B cell (primary cell): ENCODE data around the gene OTOF. TPM values are rescaled to one million over a fixed set of nuclear protein-coding genes. Genes with fewer than 3 reads are reported as not detected.
A peak's percentile ranks its signal among the peaks of the same experiment; 100 is the strongest.

Experiments used
- ATAC-seq: fragments of 200-7000 bp; cut with Tn5 transposase; one replicate; pipeline ENCODE4 v1.10.0; 2021; ENCODE audit warnings: low read depth, mild to moderate bottlenecking, moderate number of reproducible peaks, moderate library complexity
- CTCF ChIA-PET: fragments of 350-600 bp; sonication (Branson Sonifier 250); formaldehyde crosslinking; loops from one replicate; lab custom pipeline; 2021; ENCODE audit warnings: antibody characterized with exemption, inconsistent platforms; lab: Charles Lee
- POLR2A ChIA-PET: fragments of 350-600 bp; sonication (Branson Sonifier 250); formaldehyde crosslinking; loops from one replicate; lab custom pipeline; 2021; ENCODE audit warnings: antibody characterized with exemption; lab: Charles Lee
- DNase-seq: peaks from one replicate; pipeline ENCODE4 v3.0.0; 2013
- H2AFZ ChIP-seq: 2 replicates; pipeline ENCODE4 v1.6.1; 2012; ENCODE audit warnings: mild to moderate bottlenecking, low read depth, low read length; ENCODE audit not compliant: insufficient read depth, poor library complexity, severe bottlenecking
- H3K27ac ChIP-seq, 2 donors: 1 replicate in 1 of 2; 2 replicates in 1 of 2; pipeline ENCODE4 v1.5.1; 2012 to 2013; ENCODE audit warnings: low read length in 2 of 2, mild to moderate bottlenecking in 2 of 2, moderate library complexity in 1 of 2
- H3K27me3 ChIP-seq, 4 experiments: fragments of 200-600 bp in 1 of 4; sonication (generic) in 1 of 4; replicated peaks in 1 of 4; 1 replicate in 2 of 4; 2 replicates in 2 of 4; pipeline versions ENCODE4 v1.6.1 to v1.7.0; 2013 to 2016; ENCODE audit warnings: low read length in 3 of 4, mild to moderate bottlenecking in 2 of 4, mixed read lengths in 1 of 4, moderate library complexity in 1 of 4; ENCODE audit not compliant: insufficient read depth in 4 of 4, control insufficient read depth in 3 of 4; ENCODE audit errors: control extremely low read depth in 1 of 4
- H3K36me3 ChIP-seq, 2 experiments: replicated peaks in 1 of 2; 1 replicate in 1 of 2; 2 replicates in 1 of 2; pipeline versions ENCODE4 v1.6.1 to v1.7.1; 2013; ENCODE audit warnings: low read length in 1 of 2; ENCODE audit not compliant: insufficient read depth in 2 of 2, control insufficient read depth in 1 of 2; ENCODE audit errors: control extremely low read depth in 1 of 2, extremely low read depth in 1 of 2
- H3K4me1 ChIP-seq, 2 donors: fragments of 200-600 bp in 1 of 2; sonication (generic) in 1 of 2; 1 replicate in 1 of 2; 2 replicates in 1 of 2; pipeline versions ENCODE4 v1.5.1 to v1.6.1; 2013 to 2017; ENCODE audit warnings: low read length in 2 of 2; ENCODE audit not compliant: control insufficient read depth in 2 of 2, insufficient read depth in 2 of 2
- H3K4me2 ChIP-seq: replicated peaks from 2 replicates; pipeline ENCODE3; 2012; ENCODE audit warnings: mild to moderate bottlenecking, low read depth, low read length; ENCODE audit not compliant: poor library complexity, severe bottlenecking
- H3K4me3 ChIP-seq, 5 experiments: fragments of 200-600 bp in 1 of 5; sonication (generic) in 1 of 5; 1 replicate in 3 of 5; 2 replicates in 2 of 5; pipeline versions ENCODE4 v1.5.1 to v1.7.0; 2011 to 2016; ENCODE audit warnings: low read length in 4 of 5, mild to moderate bottlenecking in 4 of 5, low read depth in 2 of 5, control low read depth in 1 of 5, moderate library complexity in 1 of 5; ENCODE audit not compliant: insufficient read depth in 1 of 5; ENCODE audit errors: control extremely low read depth in 1 of 5, extremely low read depth in 1 of 5
- H3K79me2 ChIP-seq: fragments of 200-600 bp; sonication (generic); one replicate; pipeline ENCODE4 v1.6.0; 2016; ENCODE audit warnings: low read length; ENCODE audit not compliant: control insufficient read depth, insufficient read depth
- H3K9ac ChIP-seq: fragments of 200-600 bp; sonication (generic); 2 replicates; pipeline ENCODE4 v1.6.1; 2017; ENCODE audit warnings: mild to moderate bottlenecking, low read length, moderate library complexity
- H3K9me3 ChIP-seq, 3 donors: one replicate each; pipeline versions ENCODE4 v1.6.1 to v1.7.1; 2013; ENCODE audit warnings: low read length in 2 of 3; ENCODE audit not compliant: control insufficient read depth in 2 of 3, insufficient read depth in 1 of 3; ENCODE audit errors: control extremely low read depth in 1 of 3
- H4K20me1 ChIP-seq: 2 replicates; pipeline ENCODE4 v1.6.0; 2012; ENCODE audit warnings: mild to moderate bottlenecking, low read length; ENCODE audit not compliant: insufficient read depth, control insufficient read depth, poor library complexity, severe bottlenecking
- H3K27ac Mint-ChIP-seq: one replicate; pipeline ENCODE4 v1.8.0; 2021; ENCODE audit warnings: mixed read lengths
- H3K27me3 Mint-ChIP-seq: one replicate; pipeline ENCODE4 v1.8.0; 2021; ENCODE audit warnings: mixed read lengths
- H3K4me1 Mint-ChIP-seq: one replicate; pipeline ENCODE4 v1.8.0; 2021; ENCODE audit warnings: mixed read lengths
- H3K4me3 Mint-ChIP-seq: one replicate; pipeline ENCODE4 v1.8.0; 2021; ENCODE audit warnings: mixed read lengths
- H3K9me3 Mint-ChIP-seq: one replicate; pipeline ENCODE4 v1.8.0; 2022; ENCODE audit warnings: mixed read lengths; ENCODE audit not compliant: insufficient read depth
- EZH2 ChIP-seq: IDR thresholded peaks from 2 replicates; pipeline ENCODE4 v1.6.1; 2012; ENCODE audit warnings: borderline replicate concordance, low read depth, mild to moderate bottlenecking, moderate library complexity, low read length; ENCODE audit not compliant: insufficient read depth, poor library complexity, severe bottlenecking
- WGBS: methylation state at CpG from one replicate; pipeline ENCODE4 v1.1.5; 2013; ENCODE audit warnings: missing lambda C conversion rate; ENCODE audit not compliant: insufficient coverage; 5-methylcytosine and 5-hydroxymethylcytosine counted together
- intact Hi-C: fragments of 100-400 bp; cut with micrococcal nuclease; formaldehyde crosslinking; loops from one replicate; pipeline ENCODE4 v1.10.0; 2022
- polyA plus RNA-seq: library from polyadenylated mRNA; depleted of rRNA; stranded (reverse); fragments of >200 nt; gene quantifications from 2 replicates; pipeline ENCODE4 v1.2.3, GENCODE V29; 2012
- total RNA-seq, 2 donors: library from RNA; stranded (reverse); fragments of 120-200 nt in 1 of 2; gene quantifications; 1 replicate in 1 of 2; 2 replicates in 1 of 2; pipeline versions ENCODE4 v1.2.3 to v1.2.4, GENCODE V29; 2013 to 2022
- TF ChIP-seq, protein P1 (sequence below): fragments of 200-600 bp; IDR thresholded peaks from one replicate; pipeline ENCODE4 v1.8.0; 2022; ENCODE audit warnings: antibody characterized with exemption, mild to moderate bottlenecking

The OTOF gene
- total and polyA plus RNA-seq, 2 donors (not counting 1 experiment from before 2014, with no cell fraction given), result not detected

DNA sequence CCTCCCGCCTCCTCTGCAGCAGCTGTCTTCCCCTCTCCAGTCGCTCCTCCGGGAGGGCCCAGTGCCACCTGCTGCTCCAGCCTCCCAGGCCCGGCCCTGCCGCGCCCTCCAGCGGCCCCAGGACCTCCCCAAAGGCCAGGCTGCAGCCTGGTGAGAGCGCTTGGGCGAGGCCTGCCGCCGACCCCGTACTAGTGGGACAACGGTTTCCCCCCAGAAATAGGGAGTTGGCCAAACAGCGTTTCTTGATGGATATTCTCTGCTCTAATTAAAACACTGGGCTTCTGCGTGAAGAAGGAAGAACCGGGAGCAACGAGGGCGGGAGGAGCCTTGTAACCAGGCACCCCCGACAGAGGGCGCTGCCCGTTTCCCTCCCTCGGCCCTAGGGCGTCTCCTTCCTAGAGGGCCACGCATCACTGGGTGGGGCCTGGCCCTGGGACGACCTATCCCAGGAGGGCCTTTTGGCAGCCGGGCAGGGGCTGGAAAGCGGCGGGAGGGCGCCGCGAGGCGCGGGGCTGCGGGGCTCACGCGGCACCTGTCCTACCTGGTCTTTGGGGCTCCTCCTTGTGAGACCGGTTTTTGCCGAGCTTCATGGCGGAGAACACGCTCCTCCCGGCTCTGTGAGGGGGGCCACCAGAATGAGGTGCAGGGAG is 25.4 kb upstream of the OTOF start:
- 6% methylated on average over 40 of the region's 41 CpGs for WGBS
- Histone ChIP-seq H3K9me3 (no peaks in the 10 kb centered on the region), H3K9ac (peak overlapping the region; percentile 68), H3K4me3 (peak overlapping the region in 4 of 5 experiments; percentile 23 to 57 (median 46)), H3K4me2 (peak overlapping the region; percentile 74), H3K27me3 (peaks cover 0 to 24% (median 3%) of the 10 kb centered on the region in 4 experiments), H2AFZ (peak overlapping the region; percentile 76), H3K27ac (no peak overlapping the region), H3K4me1 (peaks cover 10 to 12% of the 10 kb centered on the region in 2 donors), H4K20me1 (no peaks in the 10 kb centered on the region), H3K36me3 (no peaks in the 10 kb centered on the region), H3K79me2 (no peaks in the 10 kb centered on the region)
- Mint-ChIP-seq H3K27me3 (peaks cover 38% of the 10 kb centered on the region), H3K4me3 (peak overlapping the region; percentile 73), H3K4me1 (peaks cover 8% of the 10 kb centered on the region), H3K27ac (no peak overlapping the region), H3K9me3 (no peaks in the 10 kb centered on the region)
- CTCF ChIA-PET, result interaction anchor here (0.9 kb wide), 1 partner anchor 16 kb away, joined by 3 read pairs; no protein-coding TSS in a partner anchor
- peak; percentile 75 for ATAC-seq
- TF ChIP-seq, protein P1, sequence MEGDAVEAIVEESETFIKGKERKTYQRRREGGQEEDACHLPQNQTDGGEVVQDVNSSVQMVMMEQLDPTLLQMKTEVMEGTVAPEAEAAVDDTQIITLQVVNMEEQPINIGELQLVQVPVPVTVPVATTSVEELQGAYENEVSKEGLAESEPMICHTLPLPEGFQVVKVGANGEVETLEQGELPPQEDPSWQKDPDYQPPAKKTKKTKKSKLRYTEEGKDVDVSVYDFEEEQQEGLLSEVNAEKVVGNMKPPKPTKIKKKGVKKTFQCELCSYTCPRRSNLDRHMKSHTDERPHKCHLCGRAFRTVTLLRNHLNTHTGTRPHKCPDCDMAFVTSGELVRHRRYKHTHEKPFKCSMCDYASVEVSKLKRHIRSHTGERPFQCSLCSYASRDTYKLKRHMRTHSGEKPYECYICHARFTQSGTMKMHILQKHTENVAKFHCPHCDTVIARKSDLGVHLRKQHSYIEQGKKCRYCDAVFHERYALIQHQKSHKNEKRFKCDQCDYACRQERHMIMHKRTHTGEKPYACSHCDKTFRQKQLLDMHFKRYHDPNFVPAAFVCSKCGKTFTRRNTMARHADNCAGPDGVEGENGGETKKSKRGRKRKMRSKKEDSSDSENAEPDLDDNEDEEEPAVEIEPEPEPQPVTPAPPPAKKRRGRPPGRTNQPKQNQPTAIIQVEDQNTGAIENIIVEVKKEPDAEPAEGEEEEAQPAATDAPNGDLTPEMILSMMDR, result peak; percentile 70
- no peak for TF ChIP-seq EZH2
- intact Hi-C loops, result no loop called here
- peak; percentile 62 for DNase-seq
- POLR2A ChIA-PET, result no interaction called here

DNA sequence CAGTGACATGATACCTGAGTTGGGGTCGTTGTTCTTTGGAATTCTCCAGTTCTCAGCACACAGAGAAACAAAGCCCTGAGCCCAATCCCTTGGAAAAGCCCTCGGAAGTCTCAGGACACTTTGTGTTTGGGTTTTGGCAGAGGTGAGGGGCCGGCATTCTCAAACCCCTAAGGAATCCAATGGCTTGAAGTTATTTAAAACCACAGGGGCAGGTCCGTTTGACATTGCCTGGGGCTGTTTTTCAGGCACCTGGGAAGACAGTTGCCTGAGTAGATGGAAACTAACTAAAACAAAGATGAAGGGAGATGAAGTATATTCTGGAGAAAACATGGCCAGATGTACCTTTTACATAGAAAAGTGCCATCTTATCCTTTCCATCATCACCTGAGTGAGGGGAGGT is 22.5 kb upstream of the OTOF start:
- no peak overlapping the region for H2AFZ ChIP-seq
- CTCF ChIA-PET, result no interaction called here
- H3K27me3 ChIP-seq, result peaks cover 0 to 24% (median 3%) of the 10 kb centered on the region in 4 experiments
- H3K4me3 Mint-ChIP-seq, result no peak overlapping the region
- POLR2A ChIA-PET, result no interaction called here
- no peaks in the 10 kb centered on the region for H3K9me3 Mint-ChIP-seq
- intact Hi-C loops, result no loop called here
- H3K27ac Mint-ChIP-seq, result no peak overlapping the region
- no peaks in the 10 kb centered on the region for H3K36me3 ChIP-seq
- peaks cover 49% of the 10 kb centered on the region for H3K27me3 Mint-ChIP-seq
- H3K79me2 ChIP-seq, result no peaks in the 10 kb centered on the region
- no peak overlapping the region for H3K4me2 ChIP-seq
- 79% methylated on average over 3 of the region's 4 CpGs for WGBS
- no peaks in the 10 kb centered on the region for H4K20me1 ChIP-seq
- H3K4me1 Mint-ChIP-seq, result peaks cover 8% of the 10 kb centered on the region
- no peak for ATAC-seq
- no peak for DNase-seq
- H3K27ac ChIP-seq, result no peak overlapping the region
- H3K4me1 ChIP-seq, result peaks cover 10 to 12% of the 10 kb centered on the region in 2 donors
- no peak overlapping the region for H3K9ac ChIP-seq
- no peak overlapping the region for H3K4me3 ChIP-seq
- H3K9me3 ChIP-seq, result no peaks in the 10 kb centered on the region
- no peak for TF ChIP-seq EZH2
- TF ChIP-seq, protein P1, result no peak
